ENCODE measurements around the gene ST3GAL4.

DNA sequence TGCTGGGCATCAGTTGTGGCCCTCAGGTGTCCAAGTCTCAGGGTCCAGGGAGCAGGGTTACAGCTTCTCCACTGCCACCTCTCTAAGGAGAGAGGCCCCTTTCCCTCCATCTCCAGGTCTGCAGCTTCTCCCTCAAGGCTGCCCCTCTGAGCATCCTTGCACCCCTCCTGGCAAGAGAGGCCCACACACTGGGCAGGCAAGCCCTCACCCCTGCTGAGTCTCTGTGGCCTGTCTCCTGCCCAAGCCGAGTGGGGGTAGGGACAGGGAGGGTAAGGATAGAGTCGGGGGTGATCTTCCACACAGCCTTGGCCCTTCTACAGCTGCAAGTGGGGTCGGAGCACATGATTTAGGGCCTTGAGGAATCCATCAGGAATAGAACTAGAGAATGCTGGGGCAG, 76.6 kb downstream of the ST3GAL4 start:
- no peak for TF ChIP-seq TAF1 (IDR thresholded peaks at IDR 0.05; ENCODE audit: borderline replicate concordance, low read depth, low read length)
- no peak for TF ChIP-seq POLR2A (IDR thresholded peaks at IDR 0.05; ENCODE audit: low read depth, low read length)
- no peak for TF ChIP-seq POLR2AphosphoS5 (IDR thresholded peaks at IDR 0.05; ENCODE audit: low read depth, low read length)

Data from GM12892 (cell line).